Measurements from ENCODE around the gene NATD1. TPM values are rescaled to one million over a fixed set of nuclear protein-coding genes. Genes with fewer than 3 reads are reported as not detected.
A peak's percentile ranks its signal among the peaks of the same experiment; 100 is the strongest.

Gene NATD1
- total RNA-seq, 5 donors from 2014 or later (not counting 1 experiment from before 2014, with no cell fraction given), result 7.2 to 11.1 (median 9.6) TPM

DNA sequence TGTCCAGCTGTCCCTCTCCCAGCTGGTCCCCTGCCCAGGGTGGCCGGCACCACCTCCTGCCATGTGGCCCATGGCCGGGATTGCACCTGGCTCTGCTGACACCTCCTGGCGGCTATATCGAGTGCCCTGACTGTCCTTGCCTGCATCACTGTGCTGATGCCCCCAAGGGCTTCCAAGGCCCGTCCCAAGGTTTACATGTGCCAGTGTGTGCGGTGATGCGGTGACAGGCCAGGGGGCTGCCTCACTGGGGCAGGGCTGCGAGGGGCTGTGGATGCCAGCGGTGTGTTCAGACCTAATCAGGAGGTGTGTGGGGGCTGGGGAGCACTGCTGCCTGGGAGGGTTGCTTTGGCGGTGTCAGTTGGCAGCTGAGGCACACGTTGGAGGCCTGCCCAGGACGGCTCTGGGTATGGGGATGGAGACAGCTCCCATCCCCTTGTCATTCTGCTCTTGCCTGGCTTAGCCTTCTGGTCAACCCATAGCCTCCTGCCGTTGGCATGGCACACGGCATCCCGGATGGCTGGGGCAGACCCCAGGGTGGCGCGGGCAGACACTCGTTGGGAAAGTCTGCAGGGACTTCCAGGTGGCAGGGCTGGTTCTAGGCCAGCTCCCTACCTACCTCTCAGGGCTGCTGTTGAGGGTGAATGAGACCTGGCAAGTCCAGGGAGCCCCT, 36.8 kb upstream of the NATD1 start:
- Histone ChIP-seq H3K27me3 (replicated peaks in 1 of 2; ENCODE audit: control insufficient read depth in 2 of 2, extremely low read depth in 1 of 2, insufficient read depth in 2 of 2, low read length in 1 of 2) (peaks cover 0 to 28% of the 10 kb centered on the region in 2 experiments), H3K9me3 (no peaks in the 10 kb centered on the region), H3K4me3 (ENCODE audit: control insufficient read depth in 1 of 2, extremely low read depth in 1 of 2, low read length in 1 of 2) (no peak overlapping the region), H3K36me3 (ENCODE audit: control insufficient read depth in 2 of 2, extremely low read depth in 1 of 2, insufficient read depth in 1 of 2, low read length in 1 of 2) (peaks cover 0 to 18% of the 10 kb centered on the region in 2 donors), H3K27ac (ENCODE audit: low read length) (peak overlapping the region; percentile 98), H3K4me1 (ENCODE audit: control insufficient read depth in 1 of 2, extremely low read depth in 1 of 2, insufficient read depth in 2 of 2, low read length in 2 of 2) (peaks cover 29 to 86% of the 10 kb centered on the region in 2 experiments)
- POLR2A ChIA-PET, result no interaction called here
- Mint-ChIP-seq H3K27me3 (peaks cover 0 to 4% of the 10 kb centered on the region in 2 donors), H3K36me3 (peaks cover 7% of the 10 kb centered on the region), H3K4me3 (no peak overlapping the region), H3K4me1 (peaks cover 58 to 75% (median 68%) of the 10 kb centered on the region in 3 donors), H3K9me3 (peaks cover 0 to 5% (median 0%) of the 10 kb centered on the region in 3 donors), H3K27ac (peak overlapping the region in 1 of 2 donors; percentile 55)
- WGBS (ENCODE audit: insufficient coverage), result 90% methylated on average over 15 of the region's 18 CpGs
- ATAC-seq (replicated peaks in 1 of 4), result no peak
- no peak for DNase-seq
- CTCF ChIA-PET, result interaction anchor here in 1 of 2 donors (1.1 kb wide), 1 partner anchor 13 kb away, joined by 3 read pairs; no protein-coding TSS in a partner anchor

- Histone ChIP-seq H3K36me3 (ENCODE audit: control insufficient read depth in 2 of 2, extremely low read depth in 1 of 2, insufficient read depth in 1 of 2, low read length in 1 of 2) (peaks cover 0 to 18% of the 10 kb centered on the region in 2 donors), H3K9me3 (no peaks in the 10 kb centered on the region), H3K27me3 (replicated peaks in 1 of 2; ENCODE audit: control insufficient read depth in 2 of 2, extremely low read depth in 1 of 2, insufficient read depth in 2 of 2, low read length in 1 of 2) (peaks cover 0 to 21% of the 10 kb centered on the region in 2 experiments), H3K4me3 (ENCODE audit: control insufficient read depth in 1 of 2, extremely low read depth in 1 of 2, low read length in 1 of 2) (no peak overlapping the region), H3K4me1 (ENCODE audit: control insufficient read depth in 1 of 2, extremely low read depth in 1 of 2, insufficient read depth in 2 of 2, low read length in 2 of 2) (peaks cover 29 to 79% of the 10 kb centered on the region in 2 experiments), H3K27ac (ENCODE audit: low read length) (peak overlapping the region; percentile 98)
- peaks cover 51 to 69% (median 61%) of the 10 kb centered on the region in 3 donors for H3K4me1 Mint-ChIP-seq
- peaks cover 0 to 4% of the 10 kb centered on the region in 2 donors for H3K27me3 Mint-ChIP-seq
- 89% methylated on average over 11 of the region's 11 CpGs for WGBS (ENCODE audit: insufficient coverage)
- ATAC-seq (replicated peaks in 1 of 4) (no peak), DNase-seq (no peak)
- peak overlapping the region in 1 of 3 donors; percentile 91 for H3K4me3 Mint-ChIP-seq
- H3K36me3 Mint-ChIP-seq, result peaks cover 7% of the 10 kb centered on the region
- H3K9me3 Mint-ChIP-seq, result no peaks in the 10 kb centered on the region
- ChIA-PET POLR2A (no interaction called here), CTCF (interaction anchor here in 1 of 2 donors (1.1 kb wide), 1 partner anchor 13 kb away, joined by 3 read pairs; no protein-coding TSS in a partner anchor)
- peak overlapping the region; percentile 94 to 97 for H3K27ac Mint-ChIP-seq
Observed at GRCh38 chr17:21289175-21289901, 36.1 kb upstream of the NATD1 start.

- peaks cover 0 to 19% of the 10 kb centered on the region in 2 experiments for H3K27me3 ChIP-seq (replicated peaks in 1 of 2; ENCODE audit: control insufficient read depth in 2 of 2, extremely low read depth in 1 of 2, insufficient read depth in 2 of 2, low read length in 1 of 2)
- H3K4me1 Mint-ChIP-seq, result peaks cover 46 to 66% (median 59%) of the 10 kb centered on the region in 3 donors
- H3K4me3 ChIP-seq (ENCODE audit: control insufficient read depth in 1 of 2, extremely low read depth in 1 of 2, low read length in 1 of 2), result peak overlapping the region in 1 of 2 donors; percentile 74
- no peaks in the 10 kb centered on the region for H3K9me3 Mint-ChIP-seq
- WGBS (ENCODE audit: insufficient coverage), result 52% methylated on average over 2 of the region's 6 CpGs
- H3K9me3 ChIP-seq, result no peaks in the 10 kb centered on the region
- H3K36me3 Mint-ChIP-seq, result peaks cover 7% of the 10 kb centered on the region
- H3K27ac ChIP-seq (ENCODE audit: low read length), result peak overlapping the region; percentile 98
- H3K27ac Mint-ChIP-seq, result peak overlapping the region; percentile 94 to 97
- ATAC-seq (replicated peaks in 1 of 4), result no peak
- ChIA-PET CTCF (interaction anchor here (0.8 to 1.2 kb wide), 4 partner anchors 9 to 245 kb away, joined by 4 to 5 read pairs (median 4); no protein-coding TSS in a partner anchor), POLR2A (no interaction called here)
- H3K36me3 ChIP-seq (ENCODE audit: control insufficient read depth in 2 of 2, extremely low read depth in 1 of 2, insufficient read depth in 1 of 2, low read length in 1 of 2), result peaks cover 0 to 18% of the 10 kb centered on the region in 2 donors
- DNase-seq, result peak in 4 of 35 experiments; percentile 16 to 50 (median 27)
- peaks cover 0 to 4% of the 10 kb centered on the region in 2 donors for H3K27me3 Mint-ChIP-seq
- peak overlapping the region; percentile 91 to 96 (median 91) for H3K4me3 Mint-ChIP-seq
- H3K4me1 ChIP-seq (ENCODE audit: control insufficient read depth in 1 of 2, extremely low read depth in 1 of 2, insufficient read depth in 2 of 2, low read length in 2 of 2), result peaks cover 29 to 77% of the 10 kb centered on the region in 2 experiments
Observed at GRCh38 chr17:21288571-21289017, 35.4 kb upstream of the NATD1 start.

- H3K4me3 ChIP-seq (ENCODE audit: control insufficient read depth in 1 of 2, extremely low read depth in 1 of 2, low read length in 1 of 2), result peak overlapping the region; percentile 56 to 74
- H3K4me3 Mint-ChIP-seq, result peak overlapping the region; percentile 91 to 96 (median 91)
- peaks cover 29 to 77% of the 10 kb centered on the region in 2 experiments for H3K4me1 ChIP-seq (ENCODE audit: control insufficient read depth in 1 of 2, extremely low read depth in 1 of 2, insufficient read depth in 2 of 2, low read length in 2 of 2)
- no peaks in the 10 kb centered on the region for H3K9me3 ChIP-seq
- WGBS (ENCODE audit: insufficient coverage), result 6% methylated on average over 16 of the region's 18 CpGs
- peaks cover 46 to 69% (median 61%) of the 10 kb centered on the region in 3 donors for H3K4me1 Mint-ChIP-seq
- H3K27ac ChIP-seq (ENCODE audit: low read length), result peak overlapping the region; percentile 98
- H3K27ac Mint-ChIP-seq, result peak overlapping the region; percentile 94 to 97
- ChIA-PET POLR2A (interaction anchor here (0.6 kb wide), 2 partner anchors 32 to 245 kb away, joined by 4 to 5 read pairs; partner anchors contain the start of gene USP22 (in 1 of the 2)), CTCF (interaction anchor here (0.8 to 1.2 kb wide), 5 partner anchors 8 to 244 kb away, joined by 3 to 5 read pairs (median 4); no protein-coding TSS in a partner anchor)
- peaks cover 0 to 4% of the 10 kb centered on the region in 2 donors for H3K27me3 Mint-ChIP-seq
- H3K36me3 Mint-ChIP-seq, result peaks cover 7% of the 10 kb centered on the region
- peaks cover 0 to 17% of the 10 kb centered on the region in 2 donors for H3K36me3 ChIP-seq (ENCODE audit: control insufficient read depth in 2 of 2, extremely low read depth in 1 of 2, insufficient read depth in 1 of 2, low read length in 1 of 2)
- H3K9me3 Mint-ChIP-seq, result no peaks in the 10 kb centered on the region
- DNase-seq, result peak; percentile 75 to 98 (median 95)
- peaks cover 0 to 19% of the 10 kb centered on the region in 2 experiments for H3K27me3 ChIP-seq (replicated peaks in 1 of 2; ENCODE audit: control insufficient read depth in 2 of 2, extremely low read depth in 1 of 2, insufficient read depth in 2 of 2, low read length in 1 of 2)
- ATAC-seq (replicated peaks in 1 of 4), result peak; percentile 62 to 77 (median 72)
Observed at GRCh38 chr17:21287703-21288449, 34.7 kb upstream of the NATD1 start.

GRCh38 chr17:21286909-21287702, 33.9 kb upstream of the NATD1 start:
- Mint-ChIP-seq H3K9me3 (no peaks in the 10 kb centered on the region), H3K27ac (peak overlapping the region; percentile 94 to 97), H3K4me3 (peak overlapping the region; percentile 91 to 96 (median 91)), H3K27me3 (peaks cover 0 to 2% of the 10 kb centered on the region in 2 donors), H3K4me1 (peaks cover 50 to 70% (median 61%) of the 10 kb centered on the region in 3 donors), H3K36me3 (peaks cover 4% of the 10 kb centered on the region)
- H3K4me1 ChIP-seq (ENCODE audit: control insufficient read depth in 1 of 2, extremely low read depth in 1 of 2, insufficient read depth in 2 of 2, low read length in 2 of 2), result peaks cover 29 to 71% of the 10 kb centered on the region in 2 experiments
- peak in 2 of 35 experiments; percentile 11 to 25 for DNase-seq
- ChIA-PET POLR2A (interaction anchor here in 1 of 2 donors (0.6 kb wide), 1 partner anchor 33 kb away, joined by 4 read pairs; no protein-coding TSS in a partner anchor), CTCF (interaction anchor here (1.0 to 1.7 kb wide), 2 partner anchors 10 to 166 kb away, joined by 3 to 4 read pairs; no protein-coding TSS in a partner anchor)
- H3K9me3 ChIP-seq, result no peaks in the 10 kb centered on the region
- H3K4me3 ChIP-seq (ENCODE audit: control insufficient read depth in 1 of 2, extremely low read depth in 1 of 2, low read length in 1 of 2), result peak overlapping the region; percentile 56 to 74
- peaks cover 0 to 15% of the 10 kb centered on the region in 2 donors for H3K36me3 ChIP-seq (ENCODE audit: control insufficient read depth in 2 of 2, extremely low read depth in 1 of 2, insufficient read depth in 1 of 2, low read length in 1 of 2)
- 24% methylated on average over 6 of the region's 9 CpGs for WGBS (ENCODE audit: insufficient coverage)
- no peak for ATAC-seq (replicated peaks in 1 of 4)
- H3K27me3 ChIP-seq (replicated peaks in 1 of 2; ENCODE audit: control insufficient read depth in 2 of 2, extremely low read depth in 1 of 2, insufficient read depth in 2 of 2, low read length in 1 of 2), result peaks cover 0 to 16% of the 10 kb centered on the region in 2 experiments
- peak overlapping the region; percentile 98 for H3K27ac ChIP-seq (ENCODE audit: low read length)

All from T-cell (primary cell).